ENCODE results near the gene KIAA0930.
"Not testable (repeated sequence)": the region's sequence is repeated elsewhere in the genome, so short reads cannot be mapped to it uniquely, and the experiment has no call there.

KIAA0930 gene

GRCh38 chr22:45262931-45263462 is 22.3 kb upstream of the KIAA0930 start:
- DNase-seq (ENCODE audit: low spot score): no peak

- no peak for DNase-seq (ENCODE audit: low spot score)
Measured at GRCh38 chr22:45262195-45262930, 21.7 kb upstream of the KIAA0930 start.

GRCh38 chr22:45261407-45262088 is 20.9 kb upstream of the KIAA0930 start:
- no peak for DNase-seq (ENCODE audit: low spot score)

GRCh38 chr22:45260395-45260759 is 19.7 kb upstream of the KIAA0930 start:
- not testable (repeated sequence) for DNase-seq (ENCODE audit: low spot score)

GRCh38 chr22:45259754-45260394 is 19.2 kb upstream of the KIAA0930 start:
- no peak for DNase-seq (ENCODE audit: low spot score)

- not testable (repeated sequence) for DNase-seq (ENCODE audit: low spot score)
Measured at GRCh38 chr22:45257941-45258340, 17.2 kb upstream of the KIAA0930 start.

- no peak for DNase-seq (ENCODE audit: low spot score)
Measured at GRCh38 chr22:45254789-45255278, 14.1 kb upstream of the KIAA0930 start.

- DNase-seq (ENCODE audit: low spot score): no peak
Measured at GRCh38 chr22:45254388-45254787, 13.7 kb upstream of the KIAA0930 start.

GRCh38 chr22:45253039-45253641 is 12.4 kb upstream of the KIAA0930 start:
- no peak for DNase-seq (ENCODE audit: low spot score)

GRCh38 chr22:45251825-45252224 is 11.1 kb upstream of the KIAA0930 start:
- no peak for DNase-seq (ENCODE audit: low spot score)

GRCh38 chr22:45248832-45249561 is 8.3 kb upstream of the KIAA0930 start:
- no peak for DNase-seq (ENCODE audit: low spot score)

GRCh38 chr22:45246060-45246985 is 5.6 kb upstream of the KIAA0930 start:
- DNase-seq (ENCODE audit: low spot score): no peak

- no peak for DNase-seq (ENCODE audit: low spot score)
Measured at GRCh38 chr22:45244916-45245315, 4.2 kb upstream of the KIAA0930 start.

GRCh38 chr22:45242778-45243191 is 2.1 kb upstream of the KIAA0930 start:
- peak; percentile 12 for DNase-seq (ENCODE audit: low spot score)

GRCh38 chr22:45240104-45240809 is 437 bp downstream of the KIAA0930 start:
- DNase-seq (ENCODE audit: low spot score): peak; percentile 24

GRCh38 chr22:45239681-45240051 is 1.0 kb downstream of the KIAA0930 start:
- no peak for DNase-seq (ENCODE audit: low spot score)

- peak; percentile 16 for DNase-seq (ENCODE audit: low spot score)
Measured at GRCh38 chr22:45238957-45239680, 1.6 kb downstream of the KIAA0930 start.

GRCh38 chr22:45238076-45238956 is 2.4 kb downstream of the KIAA0930 start:
- DNase-seq (ENCODE audit: low spot score): peak; percentile 66

Measured in hematopoietic multipotent progenitor cell treated with erythropoietin and hydrocortisone succinate and interleukin-3 and kit ligand, for 17 days (in vitro differentiated cells).